ENCODE measurements around the gene PARD3B.

PARD3B gene

DNA sequence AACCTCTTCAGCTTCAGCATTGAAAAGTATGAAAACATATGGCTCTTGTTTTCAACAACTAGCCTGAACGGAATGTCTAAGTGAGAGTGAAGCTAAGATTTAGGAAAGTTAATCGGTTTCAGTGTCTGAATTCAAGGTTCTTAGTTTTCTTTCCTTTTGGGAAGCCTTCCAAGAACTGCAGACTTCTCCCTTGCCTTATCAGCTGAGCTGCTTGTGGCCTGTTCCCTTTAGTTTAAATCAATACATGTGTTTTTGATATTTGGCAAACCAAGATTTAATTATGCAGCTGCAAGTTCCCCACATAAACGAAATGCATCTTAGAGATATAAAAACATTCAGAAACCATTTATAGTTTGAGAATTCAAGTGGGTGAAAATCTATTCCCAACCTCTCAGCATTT lies 862.7 kb downstream of the PARD3B start:
- no peak for DNase-seq (ENCODE audit: low spot score)

DNA sequence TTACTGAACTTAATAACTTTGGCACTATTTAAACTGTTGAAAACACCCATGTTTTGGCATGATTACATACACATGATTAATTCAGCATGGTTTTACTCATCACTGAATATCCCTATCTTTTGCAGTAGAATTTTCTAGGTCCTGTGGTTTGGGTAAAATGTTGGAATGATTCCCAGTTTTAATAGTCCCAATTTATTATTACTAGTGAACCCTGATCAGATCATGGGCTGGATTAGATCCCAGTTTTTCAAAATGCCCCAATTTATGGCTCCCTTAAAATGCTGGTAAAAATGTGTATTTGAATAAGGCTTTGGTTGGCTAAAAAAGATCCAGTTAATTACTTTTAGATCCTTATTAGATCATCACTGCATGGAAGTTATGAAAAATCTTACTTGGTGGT lies 863.4 kb downstream of the PARD3B start:
- no peak for DNase-seq (ENCODE audit: low spot score)

DNA sequence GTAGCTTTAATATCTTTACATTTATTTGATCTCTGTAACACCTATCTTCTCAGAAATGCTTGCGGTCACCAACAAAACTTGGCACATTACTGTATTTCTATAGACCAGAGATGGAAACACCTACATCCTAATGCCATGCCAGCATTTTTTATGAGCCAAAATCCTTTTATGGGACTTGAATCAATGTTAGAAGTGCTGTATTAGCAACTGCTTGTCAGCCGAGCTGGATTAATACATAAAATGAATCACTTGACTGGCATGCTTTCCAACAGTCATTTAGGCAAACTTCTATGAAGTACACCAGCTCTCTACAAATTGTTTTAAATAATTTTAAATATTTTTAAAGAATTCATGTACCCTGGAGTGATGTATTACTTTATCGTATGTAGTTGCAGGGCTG lies 864.1 kb downstream of the PARD3B start:
- no peak for DNase-seq (ENCODE audit: low spot score)

DNA sequence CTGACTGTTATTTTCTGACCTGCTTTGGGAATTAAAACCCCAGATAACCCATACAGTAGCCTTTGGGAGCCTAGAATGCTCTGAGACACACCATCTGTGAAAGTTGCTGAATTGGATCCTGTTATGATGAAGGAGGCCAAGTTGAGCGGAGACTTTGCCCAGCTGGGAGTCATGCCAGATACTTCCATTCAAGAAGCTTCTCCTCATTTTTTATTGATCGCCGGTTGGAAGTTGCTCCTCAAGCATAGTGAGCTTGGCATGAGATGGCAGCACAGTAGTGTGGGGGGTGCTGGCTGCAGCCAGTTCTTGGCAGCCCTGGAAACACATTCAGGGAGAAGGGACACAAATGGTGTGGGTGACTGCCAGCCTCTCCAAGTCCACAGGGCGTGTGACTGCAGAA lies 866.3 kb downstream of the PARD3B start:
- DNase-seq (ENCODE audit: low spot score), result no peak

DNA sequence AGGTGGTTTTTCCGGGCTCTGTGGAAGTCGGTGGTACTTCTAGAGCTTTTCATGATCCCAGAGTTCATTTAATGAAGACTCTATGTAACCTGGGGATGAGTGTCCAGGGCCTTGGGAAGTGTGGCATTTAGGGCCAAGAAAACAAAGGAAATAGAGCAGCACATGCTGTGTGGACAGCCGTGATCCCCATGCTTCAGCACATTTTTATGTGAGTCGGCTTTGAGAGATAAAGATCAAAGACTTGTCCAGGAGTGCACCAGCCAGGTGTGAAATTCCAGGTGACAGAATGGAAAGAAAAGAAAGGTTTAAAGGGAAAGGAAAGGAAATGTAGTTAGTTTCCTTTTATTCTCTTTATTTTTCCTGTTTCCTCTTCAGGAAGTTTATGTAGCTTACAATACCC lies 879.1 kb downstream of the PARD3B start:
- DNase-seq (ENCODE audit: low spot score), result no peak

DNA sequence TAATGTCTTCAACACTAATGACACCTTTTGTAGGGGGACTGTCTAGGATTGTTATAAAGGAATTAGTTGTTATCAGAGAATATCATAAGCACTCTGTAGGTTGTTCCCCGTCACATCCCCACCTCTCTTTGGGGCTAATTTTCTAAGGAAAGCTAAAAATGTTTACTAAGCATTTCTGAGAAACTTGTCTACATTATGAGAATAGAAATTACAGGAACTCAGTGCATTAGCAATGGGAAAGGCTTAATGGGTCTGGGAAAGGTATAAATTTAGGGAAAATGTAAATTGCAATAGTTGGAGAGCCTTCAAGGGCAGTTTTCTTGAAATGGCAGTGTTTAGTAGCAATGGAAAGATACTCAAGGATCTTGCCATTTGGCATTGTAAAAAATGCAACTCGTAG lies 879.8 kb downstream of the PARD3B start:
- no peak for DNase-seq (ENCODE audit: low spot score)

DNA sequence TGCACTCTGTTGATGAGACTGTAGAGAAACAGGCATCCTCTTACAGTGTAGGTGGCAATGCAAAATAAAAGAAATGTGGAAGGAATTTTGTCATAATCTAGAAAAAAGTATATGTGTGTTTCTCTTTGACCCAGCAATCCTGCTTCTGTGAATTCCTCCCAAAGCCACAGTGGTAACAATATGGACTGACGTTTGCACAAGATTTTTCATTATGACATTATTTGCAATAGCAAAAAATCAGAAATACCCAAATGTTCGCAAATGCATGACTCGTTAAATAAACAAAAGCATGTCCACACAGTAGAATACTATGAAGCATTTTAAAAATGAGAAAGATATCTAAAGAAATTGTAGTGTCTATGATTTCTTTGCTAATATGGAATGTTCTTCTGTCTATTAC lies 881.8 kb downstream of the PARD3B start:
- DNase-seq (ENCODE audit: low spot score), result no peak

DNA sequence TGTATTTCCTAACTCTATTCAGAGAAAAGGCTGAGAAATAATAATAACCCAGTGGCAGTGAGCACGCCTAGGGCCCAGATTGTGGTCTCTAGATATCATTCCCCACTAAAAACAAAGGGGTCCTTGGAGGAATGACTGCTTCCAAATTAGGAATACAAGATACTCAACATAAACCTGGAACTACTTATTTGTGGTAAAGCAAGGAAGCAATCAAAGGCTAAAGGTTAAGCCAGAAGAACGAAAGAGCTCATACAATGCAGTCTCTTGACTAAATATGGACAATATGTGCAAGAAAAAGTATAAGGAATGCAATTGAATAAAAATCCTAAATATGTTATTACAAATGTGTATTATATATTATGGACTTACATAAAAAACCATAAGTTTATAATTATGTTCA lies 883.5 kb downstream of the PARD3B start:
- DNase-seq (ENCODE audit: low spot score), result no peak

DNA sequence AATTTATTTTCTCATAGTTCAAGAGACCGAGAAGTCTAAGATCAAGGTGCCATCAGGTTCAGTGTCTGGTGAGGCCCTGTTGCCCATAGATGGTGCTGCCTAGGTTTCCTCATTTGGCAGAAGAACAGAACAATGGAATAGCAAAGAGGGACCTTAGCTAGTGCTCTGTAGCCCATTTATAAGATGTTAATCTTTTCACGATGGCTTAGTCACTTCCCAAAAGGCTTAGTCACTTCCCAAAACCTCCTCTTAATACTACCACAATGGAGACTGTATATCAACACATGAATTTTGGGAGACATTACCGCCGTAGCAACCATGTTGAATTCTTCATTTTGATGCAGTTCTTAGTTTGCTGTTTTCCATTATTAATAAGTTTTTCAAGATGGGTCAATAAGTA lies 890.7 kb downstream of the PARD3B start:
- no peak for DNase-seq (ENCODE audit: low spot score)

DNA sequence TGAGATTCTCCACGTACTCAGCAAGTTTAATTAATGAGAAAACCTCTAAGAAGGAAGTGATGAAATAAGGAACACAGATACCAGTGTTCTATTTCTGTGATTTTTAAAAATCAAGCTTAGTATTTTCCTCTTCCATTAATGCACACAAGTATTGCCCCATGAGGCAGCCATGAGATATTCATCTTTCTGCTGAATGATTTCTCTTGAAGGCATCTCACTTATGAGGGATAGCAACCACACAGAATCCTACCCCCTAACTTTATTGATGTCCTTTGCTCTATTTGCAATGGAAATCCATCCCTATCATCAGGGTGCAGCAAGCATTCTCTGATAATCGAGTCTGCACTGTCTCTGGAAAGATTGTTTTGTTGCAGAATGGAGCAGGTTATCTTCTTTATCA lies 893.0 kb downstream of the PARD3B start:
- DNase-seq (ENCODE audit: low spot score), result no peak

DNA sequence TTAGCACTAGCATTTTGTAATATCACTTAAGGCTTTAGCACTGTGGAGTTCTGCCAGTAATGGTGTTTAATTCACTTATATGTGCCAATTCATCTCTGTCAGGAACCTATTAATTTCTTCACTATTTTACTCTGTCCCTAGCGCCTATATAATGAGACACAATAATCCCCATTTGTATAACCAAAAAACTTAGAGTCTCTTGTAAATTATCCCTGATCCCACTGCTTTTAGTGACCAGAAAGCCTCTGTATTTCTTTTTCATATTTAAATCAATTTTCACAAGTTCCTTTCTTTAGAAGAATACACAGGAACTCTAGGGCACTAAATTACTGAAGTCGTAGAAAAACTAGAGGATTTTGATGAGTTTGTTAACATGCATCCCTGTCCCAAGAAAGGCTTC lies 894.3 kb downstream of the PARD3B start:
- DNase-seq (ENCODE audit: low spot score), result no peak

DNA sequence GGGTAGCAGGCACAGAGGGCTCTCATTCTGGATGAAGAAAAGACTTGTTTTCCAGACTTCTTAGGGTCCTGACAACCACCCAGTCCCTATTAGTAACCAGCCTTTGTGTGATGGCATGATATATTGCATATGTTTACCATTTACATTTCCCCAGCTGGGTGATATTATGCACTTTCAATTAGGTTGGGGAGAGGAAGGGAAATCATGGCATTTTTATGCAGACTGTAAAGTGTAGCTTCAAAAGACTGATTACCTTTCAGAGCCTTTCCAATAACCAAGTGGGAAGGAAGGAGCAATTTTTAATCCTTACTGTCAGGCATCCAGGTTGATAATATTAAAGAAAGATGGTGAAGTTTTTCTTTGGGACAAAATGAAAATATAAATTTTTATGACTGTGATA lies 896.2 kb downstream of the PARD3B start:
- no peak for DNase-seq (ENCODE audit: low spot score)

DNA sequence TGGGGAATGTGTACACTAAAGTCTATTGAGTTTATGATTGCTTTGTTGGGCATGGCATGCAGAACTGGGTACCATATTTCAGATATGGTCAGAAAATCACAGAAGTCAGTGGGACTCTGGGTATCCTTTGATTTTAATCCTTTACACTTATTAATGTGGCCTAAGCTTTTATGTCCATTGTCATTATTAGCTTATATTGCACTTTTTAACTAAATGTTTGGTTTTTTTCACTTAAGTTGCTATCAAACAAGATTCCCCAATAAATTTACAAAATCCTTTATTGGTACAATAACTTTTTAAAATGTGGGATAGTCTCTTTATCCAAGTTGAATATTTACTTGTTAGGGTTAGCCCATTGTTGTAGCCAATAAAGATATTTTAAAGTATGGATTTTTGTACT lies 902.9 kb downstream of the PARD3B start:
- no peak for DNase-seq (ENCODE audit: low spot score)

DNA sequence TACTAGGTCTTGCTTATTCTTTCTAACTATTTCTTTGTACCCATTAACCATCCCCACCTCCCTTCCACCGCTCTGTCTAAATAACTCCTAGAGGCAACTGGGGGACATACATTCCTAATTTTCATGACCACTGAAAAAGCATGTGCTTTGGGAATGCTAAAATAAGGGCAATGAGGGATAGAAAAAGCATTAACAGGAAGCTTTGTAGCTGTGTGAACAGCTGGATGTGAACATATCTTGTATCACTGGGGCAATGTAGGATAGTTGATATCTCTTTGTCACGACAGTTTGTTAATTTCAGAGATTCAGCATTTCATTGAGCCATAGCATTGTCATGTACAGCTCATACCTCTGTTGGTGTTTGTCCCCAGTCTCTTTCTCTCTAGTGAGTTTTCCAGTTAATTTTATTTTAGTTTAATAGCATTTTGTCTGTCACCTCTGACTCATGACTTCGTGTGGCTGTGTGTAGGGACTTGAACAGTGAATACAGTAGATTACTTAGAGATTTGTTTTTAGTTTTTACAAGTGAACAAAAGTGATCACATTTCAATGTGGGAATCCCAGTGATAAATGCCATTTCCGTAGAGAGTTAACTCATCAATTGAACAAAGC lies 906.7 kb downstream of the PARD3B start:
- DNase-seq (ENCODE audit: low spot score), result no peak

DNA sequence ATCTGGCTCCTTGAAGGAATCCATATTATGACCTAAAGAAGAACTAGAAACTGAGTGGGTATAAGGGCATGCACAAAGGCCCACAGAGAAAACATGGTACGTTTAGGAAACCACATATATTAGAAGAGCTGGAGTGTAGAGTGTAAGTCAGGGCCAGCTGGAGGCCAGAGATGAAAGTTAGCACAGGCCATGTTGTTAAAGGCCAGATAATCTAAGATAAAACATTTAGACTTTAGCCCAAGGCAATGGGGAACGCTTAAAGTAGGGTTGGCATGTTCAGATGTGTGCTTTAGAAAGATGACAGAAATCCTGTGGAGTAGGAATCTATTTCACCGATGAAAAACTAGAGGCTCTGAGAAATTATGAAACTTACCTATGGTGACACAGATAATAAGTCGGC lies 907.9 kb downstream of the PARD3B start:
- DNase-seq (ENCODE audit: low spot score), result no peak

DNA sequence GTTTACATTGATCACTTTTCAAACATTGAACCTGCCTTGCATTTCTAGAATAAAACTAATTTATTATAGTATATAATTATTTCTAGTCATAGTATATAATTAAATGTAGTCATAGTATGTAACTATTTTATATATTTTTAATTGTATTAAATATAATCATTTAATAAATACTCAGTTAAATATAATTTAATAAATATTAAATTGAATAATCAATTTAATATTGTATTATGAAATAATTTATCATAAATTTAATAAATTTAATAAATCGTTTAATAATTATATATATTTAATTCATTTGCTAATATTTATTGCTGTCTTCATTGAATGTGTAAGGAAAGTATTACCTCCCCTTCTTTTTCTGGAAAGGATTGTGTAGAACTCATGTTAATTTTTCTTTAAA lies 911.4 kb downstream of the PARD3B start:
- no peak for DNase-seq (ENCODE audit: low spot score)

DNA sequence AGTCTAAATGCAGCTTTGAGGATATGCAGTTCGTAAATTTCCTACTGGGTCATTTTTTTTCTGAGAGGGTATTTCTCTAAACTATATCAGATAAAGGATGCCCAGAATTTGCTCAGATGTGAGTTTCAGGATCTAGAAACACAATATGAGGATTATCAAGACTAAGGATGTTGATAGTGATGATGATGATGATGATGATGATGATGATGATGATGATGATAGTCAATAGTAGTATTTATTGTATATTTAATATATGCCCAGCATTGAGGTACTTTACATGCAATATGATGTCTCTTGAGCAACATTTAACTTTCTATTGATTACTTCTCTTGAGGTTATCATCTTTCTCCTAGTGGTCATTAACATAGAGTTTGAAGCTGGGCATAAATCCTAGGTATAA lies 914.9 kb downstream of the PARD3B start:
- DNase-seq (ENCODE audit: low spot score), result no peak

DNA sequence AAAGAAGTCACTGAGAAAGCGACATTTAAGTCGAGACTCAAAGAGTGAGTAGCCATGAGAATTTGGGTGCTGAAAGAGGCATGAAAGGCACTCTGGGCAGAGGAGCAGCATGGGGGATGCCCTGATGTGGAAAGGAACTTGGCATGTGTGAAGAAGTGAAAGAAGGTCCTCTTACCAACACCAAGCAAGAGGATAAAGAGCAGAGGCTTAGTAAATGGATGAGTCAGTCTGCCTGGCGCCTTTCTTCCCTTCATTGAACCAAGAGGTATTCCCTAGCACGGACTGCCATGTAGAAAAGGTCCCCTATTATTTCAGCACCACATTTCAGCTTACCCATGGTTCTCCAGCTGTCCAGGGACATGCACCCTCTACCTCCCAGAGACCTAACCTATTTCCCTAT lies 915.9 kb downstream of the PARD3B start:
- no peak for DNase-seq (ENCODE audit: low spot score)

DNA sequence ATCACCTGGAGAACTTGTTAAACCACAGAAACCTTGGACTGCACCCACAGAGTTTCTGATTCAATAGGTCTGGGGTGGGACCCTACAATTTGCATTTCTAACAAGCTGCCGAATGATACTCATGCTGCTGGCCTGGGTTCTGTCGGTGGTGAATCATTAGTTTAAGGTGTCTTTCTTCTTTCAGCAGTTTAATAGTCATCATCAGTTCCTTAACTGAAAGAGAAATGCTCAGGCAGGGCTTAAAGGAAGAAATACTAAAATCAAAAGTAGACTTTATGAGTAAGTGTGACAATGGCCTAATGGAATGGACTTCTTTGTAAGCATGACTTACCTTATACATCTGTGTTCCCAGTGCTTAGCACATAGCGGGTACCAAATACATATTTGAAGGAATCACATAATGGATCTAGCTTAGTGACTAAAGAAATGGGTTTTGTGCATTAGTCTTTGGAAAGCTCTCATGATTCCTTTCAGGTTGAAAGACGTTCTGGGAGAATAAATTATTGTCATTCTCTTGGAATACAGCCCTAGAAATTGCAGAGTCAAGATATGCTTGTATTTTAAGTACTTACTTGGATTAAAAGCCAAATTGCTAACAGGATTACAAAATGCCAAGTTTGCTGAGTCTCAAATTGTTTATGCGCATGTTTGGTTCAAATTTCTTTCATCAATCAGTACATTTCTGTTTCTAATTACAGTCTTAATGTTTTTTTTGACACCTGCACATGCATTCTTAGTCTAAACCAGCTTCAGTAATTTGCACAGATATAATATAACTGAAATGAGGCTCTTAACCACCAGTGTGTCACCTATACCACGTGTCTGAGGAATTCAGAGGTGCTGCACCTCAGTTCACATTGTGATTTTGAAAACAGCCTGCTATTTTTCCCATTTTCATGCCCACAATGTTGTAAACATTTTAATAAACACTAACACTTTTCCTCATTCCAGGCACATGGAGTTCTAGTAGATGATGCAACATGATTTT lies 916.7 kb downstream of the PARD3B start:
- DNase-seq (ENCODE audit: low spot score), result no peak

DNA sequence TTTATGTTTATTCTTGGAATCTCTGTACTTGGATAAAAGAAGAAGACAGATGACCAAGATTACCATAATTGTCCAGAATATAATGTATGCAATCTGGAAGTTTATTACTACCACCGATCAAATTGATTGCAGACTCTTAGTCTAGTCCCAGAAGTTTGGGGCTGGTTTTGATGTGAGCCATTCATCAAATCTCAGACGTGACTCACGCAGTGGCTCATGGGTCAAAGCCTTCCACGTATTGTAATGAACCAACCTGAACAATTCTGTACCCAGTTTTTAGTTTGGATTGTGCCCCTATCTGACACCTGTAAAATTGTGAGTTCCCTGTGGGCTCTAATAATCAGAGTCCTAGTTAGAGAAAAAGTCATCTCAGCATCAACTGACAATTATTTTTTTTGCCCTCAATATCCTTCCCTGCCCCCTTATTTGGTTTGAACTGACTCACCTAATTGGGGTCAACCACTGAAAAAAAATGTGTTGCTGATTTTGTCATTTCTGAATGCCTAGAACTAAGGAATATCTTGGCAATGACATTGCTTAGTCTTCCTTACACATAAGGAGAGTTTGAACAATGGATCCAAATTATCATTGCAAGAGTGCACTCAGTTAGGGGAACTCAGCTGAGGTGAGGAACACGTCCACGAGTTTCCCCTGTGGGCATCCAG lies 917.5 kb downstream of the PARD3B start:
- no peak for DNase-seq (ENCODE audit: low spot score)

DNA sequence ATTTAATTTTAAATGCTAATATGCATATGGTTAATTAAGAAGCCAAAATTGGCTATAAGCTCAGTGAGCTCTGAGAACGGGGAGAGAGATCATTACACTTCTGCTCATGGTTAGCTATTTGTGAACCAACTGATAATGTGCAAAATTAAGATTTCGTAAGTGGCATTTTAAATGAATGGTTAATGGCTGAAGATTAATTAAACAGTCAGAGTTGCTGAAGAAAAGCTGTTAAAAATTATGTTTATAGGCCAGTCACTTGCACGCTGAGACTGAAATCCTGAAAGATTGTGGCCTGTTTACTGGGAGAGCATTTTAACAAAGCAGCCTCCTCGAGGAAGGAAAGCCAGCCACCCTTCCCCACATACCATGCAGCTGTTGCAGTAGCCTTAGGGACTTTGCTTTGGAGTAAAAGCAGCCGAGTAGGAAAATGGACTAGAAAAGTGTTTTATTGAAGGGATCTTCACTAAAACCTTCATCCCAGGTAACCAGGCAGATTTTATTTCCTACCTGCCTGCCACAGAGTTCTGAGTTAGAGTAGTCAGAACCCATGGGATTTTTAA lies 918.3 kb downstream of the PARD3B start:
- DNase-seq (ENCODE audit: low spot score), result no peak

DNA sequence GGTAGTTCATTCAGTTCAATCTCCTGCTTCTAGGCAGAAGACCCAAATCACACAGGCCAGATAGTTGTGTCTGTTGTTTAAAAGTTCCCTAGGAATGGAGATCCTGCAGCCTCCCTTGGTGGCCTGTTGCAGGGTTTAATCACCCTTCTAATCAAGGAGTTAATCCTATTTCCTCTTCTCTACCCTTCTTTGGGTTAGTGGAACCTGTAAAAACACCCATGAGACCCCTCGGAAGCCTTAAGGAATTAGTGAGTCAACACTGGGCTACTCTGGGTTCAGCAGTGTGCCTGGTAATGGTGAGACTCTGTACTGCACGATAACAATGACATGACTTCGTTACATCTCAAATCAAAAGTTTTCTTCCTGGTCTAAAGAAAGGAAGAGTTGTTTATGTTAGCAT lies 919.4 kb downstream of the PARD3B start:
- no peak for DNase-seq (ENCODE audit: low spot score)

DNA sequence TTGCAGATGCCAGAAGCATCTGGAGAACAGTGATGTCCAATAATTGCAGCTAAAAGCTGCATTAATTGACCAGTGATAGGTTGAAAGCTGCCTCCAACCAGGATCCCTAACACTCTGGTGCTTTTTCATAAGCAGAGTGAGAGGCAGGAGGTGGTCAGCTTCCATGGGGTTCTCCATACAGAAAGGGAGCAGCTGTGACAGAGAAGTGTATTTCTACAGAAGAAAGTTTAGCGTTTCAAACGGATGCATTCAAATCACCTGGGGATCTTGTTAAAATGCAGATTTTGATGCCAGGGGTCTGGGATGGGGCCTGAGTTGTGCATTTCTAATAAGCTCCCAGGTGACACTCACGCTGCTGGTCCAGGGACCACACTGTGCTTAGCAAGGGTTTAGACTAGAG lies 920.5 kb downstream of the PARD3B start:
- no peak for DNase-seq (ENCODE audit: low spot score)

All from CD4-positive, alpha-beta T cell treated with Interleukin-6 at 100 ng/mL for 8 hours (primary cell).